Measurements from ENCODE around the gene DMRT1. TPM values are rescaled to one million over a fixed set of nuclear protein-coding genes. Genes with fewer than 3 reads are reported as not detected.

DMRT1 gene
- not detected for total RNA-seq (2021; ENCODE audit: unreplicated experiment)
- not detected for polyA plus RNA-seq (2012; ENCODE audit: insufficient read length)
- Bru-seq, nascent RNA, result percentile 1 among the genes with signal in this experiment
- BruChase-seq, experiment 1, labeled RNA remaining after a 2-hour chase, result percentile 1 among the genes with signal in this experiment
- BruChase-seq, experiment 2, labeled RNA remaining after a 6-hour chase, result not detected
- long read RNA-seq, result 0 reads

DNA sequence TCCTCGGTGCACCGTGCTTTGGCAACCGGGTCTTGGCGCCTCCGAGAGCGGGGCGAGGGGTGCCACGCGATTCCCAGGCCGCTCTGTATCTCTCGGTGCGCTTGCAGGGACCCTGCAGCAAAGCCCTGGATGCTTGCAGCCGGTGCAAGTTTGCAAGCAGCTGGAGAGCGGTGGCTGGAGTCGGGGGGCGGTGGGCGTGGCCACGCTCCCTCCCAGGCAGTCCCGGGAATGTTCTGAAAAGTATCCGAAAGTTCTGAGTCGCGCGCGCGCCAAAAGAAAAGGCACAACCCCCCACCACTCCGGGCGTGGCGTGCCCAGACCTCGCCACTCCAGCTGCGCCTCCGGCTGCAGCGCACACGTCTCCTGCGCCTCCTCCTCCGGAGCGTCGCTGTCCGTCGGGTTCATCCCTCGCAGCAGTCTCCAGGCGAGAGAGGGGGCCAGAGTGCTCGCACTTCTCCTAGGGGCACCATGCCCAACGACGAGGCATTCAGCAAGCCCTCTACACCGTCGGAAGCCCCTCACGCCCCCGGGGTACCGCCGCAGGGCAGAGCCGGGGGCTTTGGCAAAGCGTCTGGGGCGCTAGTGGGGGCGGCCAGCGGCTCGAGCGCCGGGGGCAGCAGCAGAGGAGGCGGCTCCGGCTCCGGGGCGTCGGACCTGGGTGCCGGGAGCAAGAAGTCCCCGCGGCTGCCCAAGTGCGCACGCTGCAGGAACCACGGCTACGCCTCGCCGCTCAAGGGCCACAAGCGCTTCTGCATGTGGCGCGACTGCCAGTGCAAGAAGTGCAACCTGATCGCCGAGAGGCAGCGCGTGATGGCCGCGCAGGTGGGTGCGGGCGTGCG, at the start of gene DMRT1:
DMRT1 (plus strand) TSS at position 327 of the 839 bp plus-strand sequence; CDS start at position 469, 142 bp downstream.
- TF ChIP-seq CTCF (IDR thresholded peaks at IDR 0.05), result no peak
- TF ChIP-seq TCF7L2 (IDR thresholded peaks at IDR 0.05; ENCODE audit: low read depth, low read length), result no peak
- no peak for TF ChIP-seq SIN3A (IDR thresholded peaks at IDR 0.05; ENCODE audit: borderline replicate concordance, insufficient read depth, low read depth, low read length)
- TF ChIP-seq, protein P1, sequence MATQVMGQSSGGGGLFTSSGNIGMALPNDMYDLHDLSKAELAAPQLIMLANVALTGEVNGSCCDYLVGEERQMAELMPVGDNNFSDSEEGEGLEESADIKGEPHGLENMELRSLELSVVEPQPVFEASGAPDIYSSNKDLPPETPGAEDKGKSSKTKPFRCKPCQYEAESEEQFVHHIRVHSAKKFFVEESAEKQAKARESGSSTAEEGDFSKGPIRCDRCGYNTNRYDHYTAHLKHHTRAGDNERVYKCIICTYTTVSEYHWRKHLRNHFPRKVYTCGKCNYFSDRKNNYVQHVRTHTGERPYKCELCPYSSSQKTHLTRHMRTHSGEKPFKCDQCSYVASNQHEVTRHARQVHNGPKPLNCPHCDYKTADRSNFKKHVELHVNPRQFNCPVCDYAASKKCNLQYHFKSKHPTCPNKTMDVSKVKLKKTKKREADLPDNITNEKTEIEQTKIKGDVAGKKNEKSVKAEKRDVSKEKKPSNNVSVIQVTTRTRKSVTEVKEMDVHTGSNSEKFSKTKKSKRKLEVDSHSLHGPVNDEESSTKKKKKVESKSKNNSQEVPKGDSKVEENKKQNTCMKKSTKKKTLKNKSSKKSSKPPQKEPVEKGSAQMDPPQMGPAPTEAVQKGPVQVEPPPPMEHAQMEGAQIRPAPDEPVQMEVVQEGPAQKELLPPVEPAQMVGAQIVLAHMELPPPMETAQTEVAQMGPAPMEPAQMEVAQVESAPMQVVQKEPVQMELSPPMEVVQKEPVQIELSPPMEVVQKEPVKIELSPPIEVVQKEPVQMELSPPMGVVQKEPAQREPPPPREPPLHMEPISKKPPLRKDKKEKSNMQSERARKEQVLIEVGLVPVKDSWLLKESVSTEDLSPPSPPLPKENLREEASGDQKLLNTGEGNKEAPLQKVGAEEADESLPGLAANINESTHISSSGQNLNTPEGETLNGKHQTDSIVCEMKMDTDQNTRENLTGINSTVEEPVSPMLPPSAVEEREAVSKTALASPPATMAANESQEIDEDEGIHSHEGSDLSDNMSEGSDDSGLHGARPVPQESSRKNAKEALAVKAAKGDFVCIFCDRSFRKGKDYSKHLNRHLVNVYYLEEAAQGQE (IDR thresholded peaks at IDR 0.05; ENCODE audit: insufficient read depth in 1 of 2, low read depth in 2 of 2, low read length in 1 of 2), result no peak
- no peak for TF ChIP-seq POLR2AphosphoS5 (IDR thresholded peaks at IDR 0.05; ENCODE audit: low read depth, low read length)
- H3K27me3 ChIP-seq (ENCODE audit: control insufficient read depth, insufficient read depth, low read length), result no peaks in the 10 kb centered on the region
- intact Hi-C loops (cut with micrococcal nuclease; ENCODE audit: unreplicated experiment) (no loop called here), in situ Hi-C loops (cut with HindIII; ENCODE audit: low pct_unique_long_range_greater_than_20kb, low sequenced_read_pairs) (no loop called here)
- no peaks in the 10 kb centered on the region for H3K4me1 ChIP-seq (ENCODE audit: control insufficient read depth, insufficient read depth, low read length)
- ChIA-PET CTCF (no interaction called here), POLR2A (no interaction called here)
- ATAC-seq (no peak), DNase-seq (ENCODE audit: low read depth, low spot score) (no peak)
- H3K27ac ChIP-seq (ENCODE audit: low read length), result no peak within 1 kb of the TSS
- H3K9me3 ChIP-seq (ENCODE audit: control insufficient read depth, insufficient read depth, low read depth, low read length), result no peaks in the 10 kb centered on the region
- BruUV-seq (replicated peaks), result no TSS peak
- H3K4me3 ChIP-seq (ENCODE audit: low read depth in 2 of 2, low read length in 2 of 2), result no peak within 1 kb of the TSS
- H3K36me3 ChIP-seq (ENCODE audit: control insufficient read depth, insufficient read depth, low read length), result no peaks in the 10 kb centered on the region

GRCh38 chr9:792331-793260, 48.9 kb upstream of the DMRT1 start:
- Histone ChIP-seq H3K27ac (ENCODE audit: low read length) (no peak overlapping the region), H3K36me3 (ENCODE audit: control insufficient read depth, insufficient read depth, low read length) (no peaks in the 10 kb centered on the region), H3K4me3 (ENCODE audit: low read depth in 2 of 2, low read length in 2 of 2) (no peak overlapping the region), H3K27me3 (ENCODE audit: control insufficient read depth, insufficient read depth, low read length) (no peaks in the 10 kb centered on the region), H3K4me1 (ENCODE audit: control insufficient read depth, insufficient read depth, low read length) (no peaks in the 10 kb centered on the region), H3K9me3 (ENCODE audit: control insufficient read depth, insufficient read depth, low read depth, low read length) (no peaks in the 10 kb centered on the region)
- no peak for ATAC-seq
- in situ Hi-C loops (cut with HindIII; ENCODE audit: low pct_unique_long_range_greater_than_20kb, low sequenced_read_pairs) (no loop called here), intact Hi-C loops (cut with micrococcal nuclease; ENCODE audit: unreplicated experiment) (no loop called here)
- BruUV-seq (replicated peaks), result no TSS peak
- ChIA-PET POLR2A (no interaction called here), CTCF (no interaction called here)
- TF ChIP-seq CTCF (IDR thresholded peaks at IDR 0.05) (no peak), POLR2AphosphoS5 (IDR thresholded peaks at IDR 0.05; ENCODE audit: low read depth, low read length) (no peak), SIN3A (IDR thresholded peaks at IDR 0.05; ENCODE audit: borderline replicate concordance, insufficient read depth, low read depth, low read length) (no peak), TCF7L2 (IDR thresholded peaks at IDR 0.05; ENCODE audit: low read depth, low read length) (no peak)
- TF ChIP-seq, protein P1 (IDR thresholded peaks at IDR 0.05; ENCODE audit: insufficient read depth in 1 of 2, low read depth in 2 of 2, low read length in 1 of 2), result no peak
- no peak for DNase-seq (ENCODE audit: low read depth, low spot score)

All from Panc1 (cell line).